ENCODE measurements around the gene PGLYRP4.

The PGLYRP4 gene

DNA sequence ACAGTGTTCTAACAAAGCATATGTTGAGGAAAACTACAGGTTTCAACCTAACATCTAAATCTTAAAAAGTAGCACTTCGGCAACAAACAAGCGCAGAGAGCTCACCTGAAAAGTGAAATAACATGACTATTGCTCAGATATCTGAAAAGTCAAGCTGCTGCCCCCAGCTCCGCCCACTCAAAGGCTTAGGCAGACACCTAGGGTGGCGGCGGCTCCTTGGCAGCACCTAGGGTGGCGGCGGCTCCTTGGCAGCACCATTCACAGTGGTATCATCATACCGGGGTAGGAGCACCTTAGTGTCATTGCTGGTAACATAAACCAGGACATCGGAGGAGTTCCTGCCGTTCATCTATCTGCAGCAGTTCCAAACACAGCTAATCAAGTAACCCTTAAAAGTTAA, 30.9 kb upstream of the PGLYRP4 start:
- Histone ChIP-seq H3K36me3 (ENCODE audit: insufficient read depth, low read length) (no peaks in the 10 kb centered on the region), H3K4me3 (ENCODE audit: low read depth, low read length, poor library complexity, severe bottlenecking) (no peak overlapping the region)

DNA sequence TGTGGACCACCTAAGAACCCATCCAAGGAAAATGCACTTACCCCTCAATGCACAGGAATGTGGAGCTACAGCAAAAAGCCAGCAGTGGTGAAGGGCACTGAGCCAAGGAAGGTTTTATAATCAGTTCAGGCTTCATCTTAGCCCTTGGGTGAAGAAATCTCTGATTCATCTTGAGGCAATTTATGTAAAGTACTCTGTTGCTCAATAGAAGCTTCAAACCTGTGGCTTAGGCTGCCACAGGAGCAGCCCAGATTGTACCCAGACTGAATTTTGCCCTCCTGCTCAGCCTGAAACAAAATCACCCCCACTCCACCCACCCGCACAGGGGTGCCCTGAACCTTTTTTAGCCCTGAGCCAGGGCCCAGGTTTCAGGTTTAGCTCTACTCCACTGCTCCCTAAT, 26.9 kb upstream of the PGLYRP4 start, which contains the start of gene S100A12:
TSS of gene S100A12 (minus strand) at position 111 of the 400 bp plus-strand sequence. CDS start 1,029 bp downstream, outside the sequence.
- no peaks in the 10 kb centered on the region for H3K36me3 ChIP-seq (ENCODE audit: insufficient read depth, low read length)
- no peaks in the 10 kb centered on the region for H4K20me1 ChIP-seq (ENCODE audit: insufficient read depth, low read length)
- no peak within 1 kb of the TSS for H3K4me2 ChIP-seq (ENCODE audit: low read length)
- no peaks in the 10 kb centered on the region for H3K9me2 ChIP-seq (ENCODE audit: low read depth, low read length)
- H3K4me3 ChIP-seq (ENCODE audit: low read depth, low read length, poor library complexity, severe bottlenecking), result no peak within 1 kb of the TSS
- H3K79me2 ChIP-seq (ENCODE audit: insufficient read depth, low read length), result no peaks in the 10 kb centered on the region
- TF ChIP-seq EZH2 (IDR thresholded peaks at IDR 0.05; ENCODE audit: borderline replicate concordance, low read length), result no peak
- no peak for TF ChIP-seq CTCF (IDR thresholded peaks at IDR 0.05; ENCODE audit: low read length)
- H2AFZ ChIP-seq (ENCODE audit: low read length), result no peak within 1 kb of the TSS
- no peak within 1 kb of the TSS for H3K9ac ChIP-seq (ENCODE audit: low read length)
- H3K27me3 ChIP-seq (ENCODE audit: insufficient read depth, low read length), result no peaks in the 10 kb centered on the region
- no peaks in the 10 kb centered on the region for H3F3A ChIP-seq (ENCODE audit: insufficient read depth, low read length)
- no peaks in the 10 kb centered on the region for H3K9me3 ChIP-seq (ENCODE audit: low read length)
- H3K4me1 ChIP-seq (ENCODE audit: insufficient read depth, low read length, severe bottlenecking), result no peaks in the 10 kb centered on the region
- no peak within 1 kb of the TSS for H3K27ac ChIP-seq (ENCODE audit: low read depth, low read length, poor library complexity, severe bottlenecking)

More for the DNA sequence above, 30.9 kb upstream of the PGLYRP4 start:
- H3K27me3 ChIP-seq (ENCODE audit: insufficient read depth, low read length), result no peaks in the 10 kb centered on the region
- H3K4me1 ChIP-seq (ENCODE audit: insufficient read depth, low read length, severe bottlenecking), result no peaks in the 10 kb centered on the region
- H2AFZ ChIP-seq (ENCODE audit: low read length), result no peak overlapping the region
- TF ChIP-seq CTCF (IDR thresholded peaks at IDR 0.05; ENCODE audit: low read length) (no peak), EZH2 (IDR thresholded peaks at IDR 0.05; ENCODE audit: borderline replicate concordance, low read length) (no peak)
- H3F3A ChIP-seq (ENCODE audit: insufficient read depth, low read length), result no peaks in the 10 kb centered on the region
- no peaks in the 10 kb centered on the region for H3K9me2 ChIP-seq (ENCODE audit: low read depth, low read length)
- H3K79me2 ChIP-seq (ENCODE audit: insufficient read depth, low read length), result no peaks in the 10 kb centered on the region
- no peaks in the 10 kb centered on the region for H3K9me3 ChIP-seq (ENCODE audit: low read length)
- H3K9ac ChIP-seq (ENCODE audit: low read length), result no peak overlapping the region
- no peak overlapping the region for H3K4me2 ChIP-seq (ENCODE audit: low read length)
- no peaks in the 10 kb centered on the region for H4K20me1 ChIP-seq (ENCODE audit: insufficient read depth, low read length)
- H3K27ac ChIP-seq (ENCODE audit: low read depth, low read length, poor library complexity, severe bottlenecking), result no peak overlapping the region

- Histone ChIP-seq H3K4me1 (ENCODE audit: insufficient read depth, low read length, severe bottlenecking) (no peaks in the 10 kb centered on the region), H2AFZ (ENCODE audit: low read length) (no peak overlapping the region), H3K4me3 (ENCODE audit: low read depth, low read length, poor library complexity, severe bottlenecking) (no peak overlapping the region), H3K79me2 (ENCODE audit: insufficient read depth, low read length) (no peaks in the 10 kb centered on the region), H4K20me1 (ENCODE audit: insufficient read depth, low read length) (no peaks in the 10 kb centered on the region), H3K9me3 (ENCODE audit: low read length) (no peaks in the 10 kb centered on the region), H3F3A (ENCODE audit: insufficient read depth, low read length) (no peaks in the 10 kb centered on the region), H3K27ac (ENCODE audit: low read depth, low read length, poor library complexity, severe bottlenecking) (no peak overlapping the region), H3K36me3 (ENCODE audit: insufficient read depth, low read length) (no peaks in the 10 kb centered on the region), H3K4me2 (ENCODE audit: low read length) (no peak overlapping the region), H3K9me2 (ENCODE audit: low read depth, low read length) (no peaks in the 10 kb centered on the region), H3K27me3 (ENCODE audit: insufficient read depth, low read length) (no peaks in the 10 kb centered on the region), H3K9ac (ENCODE audit: low read length) (no peak overlapping the region)
- no peak for TF ChIP-seq EZH2 (IDR thresholded peaks at IDR 0.05; ENCODE audit: borderline replicate concordance, low read length)
- TF ChIP-seq CTCF (IDR thresholded peaks at IDR 0.05; ENCODE audit: low read length), result no peak
Measured at GRCh38 chr1:153374071-153374470, 25.4 kb upstream of the PGLYRP4 start.

All from OCI-LY1 (cell line).